ENCODE results near the gene PRMT7.

PRMT7 gene

DNA sequence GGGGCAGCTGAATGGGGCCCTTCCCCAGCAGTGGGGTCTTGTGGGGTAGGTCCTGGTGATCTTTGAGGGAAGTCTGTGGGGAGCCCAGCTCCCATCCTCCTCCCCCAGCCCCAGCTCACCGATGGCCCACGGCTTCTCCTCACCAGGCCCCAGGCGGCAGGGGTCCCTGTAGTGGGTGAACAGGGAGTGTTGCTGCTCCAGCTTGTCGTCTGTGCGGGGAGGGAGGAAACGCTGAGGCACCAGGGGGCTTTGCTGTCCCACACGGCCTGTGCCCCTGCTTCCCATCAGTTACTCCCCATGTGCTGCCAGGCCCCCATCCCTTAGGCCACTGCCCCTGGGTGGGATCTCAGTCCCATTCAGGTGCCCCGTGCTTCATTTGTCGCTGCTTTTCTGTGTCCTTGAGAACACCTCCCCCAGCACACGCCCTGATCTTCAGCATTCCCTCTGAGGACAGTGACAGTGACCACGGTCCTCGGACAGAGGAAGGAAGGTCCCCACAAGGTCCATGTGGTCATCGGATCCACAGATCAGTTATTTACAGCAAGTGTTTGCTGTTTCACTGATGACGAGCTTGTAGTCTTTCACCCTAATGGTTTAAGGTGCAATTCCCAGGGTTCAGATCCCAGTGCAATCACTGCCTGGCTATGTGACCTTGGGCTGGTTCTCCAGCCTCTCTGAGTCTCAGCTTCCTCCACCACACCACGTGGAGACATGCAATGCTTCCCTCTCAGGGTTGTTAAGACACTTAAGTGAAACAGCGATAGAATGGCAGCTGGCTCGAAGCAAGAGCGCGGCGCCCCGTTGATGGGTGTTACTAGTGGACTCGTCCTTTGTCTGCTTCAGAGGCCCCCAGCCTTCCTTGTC, 53.1 kb downstream of the PRMT7 start:
- no peak for DNase-seq (ENCODE audit: low read depth)
- TF ChIP-seq, protein P1, sequence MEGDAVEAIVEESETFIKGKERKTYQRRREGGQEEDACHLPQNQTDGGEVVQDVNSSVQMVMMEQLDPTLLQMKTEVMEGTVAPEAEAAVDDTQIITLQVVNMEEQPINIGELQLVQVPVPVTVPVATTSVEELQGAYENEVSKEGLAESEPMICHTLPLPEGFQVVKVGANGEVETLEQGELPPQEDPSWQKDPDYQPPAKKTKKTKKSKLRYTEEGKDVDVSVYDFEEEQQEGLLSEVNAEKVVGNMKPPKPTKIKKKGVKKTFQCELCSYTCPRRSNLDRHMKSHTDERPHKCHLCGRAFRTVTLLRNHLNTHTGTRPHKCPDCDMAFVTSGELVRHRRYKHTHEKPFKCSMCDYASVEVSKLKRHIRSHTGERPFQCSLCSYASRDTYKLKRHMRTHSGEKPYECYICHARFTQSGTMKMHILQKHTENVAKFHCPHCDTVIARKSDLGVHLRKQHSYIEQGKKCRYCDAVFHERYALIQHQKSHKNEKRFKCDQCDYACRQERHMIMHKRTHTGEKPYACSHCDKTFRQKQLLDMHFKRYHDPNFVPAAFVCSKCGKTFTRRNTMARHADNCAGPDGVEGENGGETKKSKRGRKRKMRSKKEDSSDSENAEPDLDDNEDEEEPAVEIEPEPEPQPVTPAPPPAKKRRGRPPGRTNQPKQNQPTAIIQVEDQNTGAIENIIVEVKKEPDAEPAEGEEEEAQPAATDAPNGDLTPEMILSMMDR (conservative IDR thresholded peaks at IDR 0.05; ENCODE audit: low read length), result no peak
- H3K4me3 ChIP-seq (ENCODE audit: low read length), result no peak overlapping the region

DNA sequence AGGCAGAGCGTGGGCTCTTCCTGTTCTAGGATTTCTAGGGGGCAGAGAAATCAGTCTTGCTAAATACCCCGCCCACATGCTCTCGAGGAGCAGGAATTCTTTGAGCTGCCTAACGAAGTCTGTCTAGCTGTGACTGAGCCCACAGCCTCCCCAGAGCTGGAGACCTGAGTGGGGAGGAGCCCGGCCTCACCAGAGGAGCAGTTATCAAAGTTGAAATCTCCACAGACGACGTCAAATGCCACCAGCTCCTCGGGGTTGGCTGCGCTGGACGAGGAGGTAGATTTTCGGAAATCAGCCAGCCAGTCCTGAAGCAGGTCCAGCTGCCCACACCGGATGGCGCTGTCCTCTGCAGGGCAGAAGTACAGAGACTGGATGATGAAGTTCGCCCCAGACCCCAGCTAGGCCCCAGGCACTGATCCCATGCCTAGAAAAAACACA, 53.8 kb downstream of the PRMT7 start:
- TF ChIP-seq, protein P1 (conservative IDR thresholded peaks at IDR 0.05; ENCODE audit: low read length), result no peak; the same call in 1 of the 2 replicates
- no peak overlapping the region for H3K4me3 ChIP-seq (ENCODE audit: low read length)
- DNase-seq (ENCODE audit: low read depth), result peak; percentile 16

DNA sequence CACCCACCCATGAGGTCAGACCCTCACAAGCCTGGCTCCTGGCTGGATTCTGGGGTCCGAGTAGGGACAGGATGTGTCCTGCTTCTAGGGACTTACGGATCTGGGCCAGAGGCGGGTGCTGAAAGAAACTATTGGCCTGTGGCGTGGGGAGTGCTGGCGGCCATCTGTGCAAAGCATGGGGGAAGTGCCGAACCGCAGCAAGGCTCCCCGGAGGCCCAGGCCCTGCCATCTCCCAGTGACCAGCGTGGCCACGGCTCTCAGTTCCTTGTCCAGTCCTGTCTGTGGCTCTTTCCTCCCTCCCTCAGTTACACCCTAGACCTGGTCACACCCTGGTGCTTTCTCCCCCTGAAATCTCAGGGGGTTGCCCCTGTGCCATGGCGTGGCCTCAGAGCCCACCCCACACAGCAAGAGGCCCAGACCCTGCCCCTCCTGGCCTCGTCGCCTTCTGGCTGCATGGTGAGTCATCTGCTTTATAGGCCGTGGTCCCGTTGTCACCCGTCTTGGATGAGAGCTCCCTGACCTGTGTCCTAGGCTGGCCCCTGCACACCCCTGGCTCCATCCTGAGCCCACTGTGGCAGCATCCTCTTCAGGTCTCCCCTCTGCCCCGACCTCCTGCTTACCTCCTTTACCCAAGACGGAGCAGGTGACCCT, 54.5 kb downstream of the PRMT7 start:
- no peak overlapping the region for H3K4me3 ChIP-seq (ENCODE audit: low read length)
- peak; percentile 37 for DNase-seq (ENCODE audit: low read depth)
- TF ChIP-seq, protein P1 (conservative IDR thresholded peaks at IDR 0.05; ENCODE audit: low read length), result no peak

DNA sequence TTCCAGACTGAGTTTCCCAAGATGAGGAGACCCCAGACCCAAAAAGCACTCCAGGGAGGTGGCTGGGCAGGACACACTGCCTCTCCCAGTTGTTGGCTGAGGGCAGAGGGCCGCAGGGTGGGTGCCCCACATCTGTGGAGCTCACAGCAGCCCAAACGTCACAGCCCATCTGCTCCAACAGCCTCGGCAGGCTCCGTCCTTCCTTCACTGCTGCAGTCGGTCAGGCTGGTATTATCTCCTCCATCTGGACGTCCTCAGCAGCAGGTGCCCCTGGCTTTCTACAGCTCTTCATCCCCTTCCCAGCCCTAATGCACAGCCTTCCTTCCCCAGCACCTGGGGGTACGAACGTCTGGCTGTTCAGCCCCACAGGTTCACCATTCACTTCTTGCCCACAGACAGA, 55.2 kb downstream of the PRMT7 start:
- H3K4me3 ChIP-seq (ENCODE audit: low read length), result no peak overlapping the region
- no peak for DNase-seq (ENCODE audit: low read depth)

DNA sequence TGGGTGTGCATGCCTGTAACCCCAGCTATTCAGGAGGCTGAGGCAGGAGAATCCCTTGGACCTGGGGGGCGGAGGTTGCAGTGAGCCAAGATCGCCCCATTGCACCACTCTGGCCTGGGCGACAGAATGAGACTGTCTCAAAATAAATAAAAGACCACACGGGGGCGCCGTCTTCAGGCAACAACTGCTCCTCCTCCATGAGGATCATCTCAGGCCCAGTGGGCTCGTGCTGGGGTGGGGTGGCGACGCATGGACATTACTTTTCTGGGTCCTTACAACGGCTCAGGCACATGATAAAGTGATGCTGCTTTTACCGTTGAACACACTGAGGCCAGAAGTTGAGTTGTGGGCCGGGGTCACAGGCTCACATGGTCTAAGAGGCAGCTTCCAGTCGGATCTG, 56.2 kb downstream of the PRMT7 start:
- TF ChIP-seq, protein P1 (conservative IDR thresholded peaks at IDR 0.05; ENCODE audit: low read length), result peak; percentile 43
- H3K4me3 ChIP-seq (ENCODE audit: low read length), result no peak overlapping the region
- DNase-seq (ENCODE audit: low read depth), result peak; percentile 30

More for the DNA sequence above, 55.2 kb downstream of the PRMT7 start:
- TF ChIP-seq, protein P1 (conservative IDR thresholded peaks at IDR 0.05; ENCODE audit: low read length), result no peak

DNA sequence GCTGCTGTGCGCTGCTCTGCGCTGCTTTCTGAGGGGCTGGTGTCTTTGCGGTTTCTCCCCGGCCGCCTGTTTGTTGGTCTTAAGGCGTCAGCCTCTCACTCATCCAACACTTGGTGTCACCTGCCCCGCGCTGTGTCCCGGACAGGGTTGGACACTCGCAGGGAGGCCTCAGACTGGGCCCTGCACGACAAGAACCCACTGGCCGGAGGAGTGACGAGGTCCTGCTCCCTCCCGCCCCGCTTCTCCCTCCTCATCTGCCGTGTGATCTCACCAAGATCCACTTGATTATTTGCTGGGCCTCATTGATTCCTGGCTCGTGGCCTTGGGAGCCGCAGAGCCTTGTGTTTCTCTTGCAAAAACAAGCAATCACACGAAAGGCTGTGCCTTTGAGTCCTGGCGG, 56.6 kb downstream of the PRMT7 start:
- DNase-seq (ENCODE audit: low read depth), result no peak
- TF ChIP-seq, protein P1 (conservative IDR thresholded peaks at IDR 0.05; ENCODE audit: low read length), result no peak
- H3K4me3 ChIP-seq (ENCODE audit: low read length), result no peak overlapping the region
